HK-2 (cell line): ENCODE results near the gene EFCAB12.
A peak's percentile ranks its signal among the peaks of the same experiment; 100 is the strongest.
"Not testable (repeated sequence)": the region's sequence is repeated elsewhere in the genome, so short reads cannot be mapped to it uniquely, and the experiment has no call there.

ENCODE experiments used
- DNase-seq: peaks from one replicate; pipeline ENCODE4 v3.0.0-alpha.2; 2018; ENCODE audit not compliant: unreplicated experiment

Gene EFCAB12

DNA sequence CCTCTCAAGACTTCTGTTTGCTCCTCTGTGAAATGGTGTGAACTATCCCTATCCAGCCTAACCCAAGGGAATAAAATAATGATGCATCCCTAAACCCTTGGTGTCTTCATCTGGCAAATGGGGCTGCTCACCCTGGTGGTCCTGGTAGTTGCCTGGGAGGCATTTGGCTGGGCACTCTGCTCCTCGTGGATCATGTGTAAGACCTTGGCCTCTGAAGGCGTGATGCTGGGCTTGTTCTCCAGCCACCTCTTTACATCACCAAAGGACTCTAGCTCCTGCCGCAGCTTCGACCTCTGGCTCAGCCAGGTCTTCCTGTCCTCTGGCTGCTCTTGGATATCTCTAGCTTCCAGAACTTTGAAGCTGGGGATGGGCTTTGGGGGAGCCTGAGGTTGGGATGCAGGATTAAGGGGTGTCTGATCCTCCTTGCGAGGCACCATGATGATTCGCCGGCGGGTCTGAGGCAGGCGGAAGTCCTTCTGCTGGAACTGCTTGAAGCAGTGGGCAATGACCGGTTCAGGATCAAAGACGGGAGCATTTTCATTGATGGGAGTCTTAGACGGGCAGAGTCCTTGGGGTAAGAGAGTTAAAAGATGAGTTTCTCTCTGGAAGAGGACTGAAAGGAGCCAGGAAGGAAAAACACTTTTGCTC is 7.1 kb downstream of the EFCAB12 start:
- DNase-seq: no peak

- no peak for DNase-seq
Measured at GRCh38 chr3:129419476-129419875, 9.0 kb downstream of the EFCAB12 start.

GRCh38 chr3:129418041-129418973 is 10.1 kb downstream of the EFCAB12 start:
- DNase-seq: no peak

DNA sequence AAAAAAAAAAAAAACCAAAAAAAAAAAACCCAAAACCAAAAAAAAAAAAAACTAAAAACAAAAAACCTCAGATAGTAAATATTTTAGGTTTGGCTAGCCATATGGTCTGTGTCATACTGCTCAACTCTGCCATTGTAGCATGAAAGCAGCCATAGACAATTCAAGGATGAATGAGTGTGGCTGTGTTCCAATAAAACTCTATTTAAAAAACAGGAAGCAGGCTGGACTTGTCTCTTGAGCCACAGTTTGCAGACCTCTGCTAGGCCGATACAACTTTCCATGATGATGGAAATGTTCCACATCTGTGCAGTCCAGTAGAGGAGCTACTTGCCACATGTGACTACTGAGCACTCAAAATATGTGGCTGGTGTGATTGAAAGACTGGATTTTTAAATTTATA is 11.1 kb downstream of the EFCAB12 start:
- no peak for DNase-seq

DNA sequence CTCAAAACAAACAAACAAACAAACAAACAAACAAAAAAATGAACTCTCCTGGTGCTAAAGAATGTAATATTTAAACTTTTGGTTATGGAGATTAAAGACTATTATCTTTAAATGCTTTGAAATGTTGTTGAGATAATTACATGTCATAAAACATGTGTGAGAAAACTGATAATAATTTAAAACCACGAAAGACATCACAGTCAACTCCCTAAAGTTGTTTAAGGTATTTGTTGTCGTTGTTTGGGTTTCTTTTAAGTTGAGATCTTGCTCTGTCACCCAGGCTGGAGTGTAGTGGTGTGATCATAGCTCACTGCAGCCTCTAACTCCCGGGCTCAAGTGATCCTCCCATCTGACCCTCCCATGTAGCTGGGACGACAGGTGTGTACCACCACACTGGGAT is 12.0 kb downstream of the EFCAB12 start:
- DNase-seq: no peak

- DNase-seq: no peak
Measured at GRCh38 chr3:129415830-129416229, 12.6 kb downstream of the EFCAB12 start.

DNA sequence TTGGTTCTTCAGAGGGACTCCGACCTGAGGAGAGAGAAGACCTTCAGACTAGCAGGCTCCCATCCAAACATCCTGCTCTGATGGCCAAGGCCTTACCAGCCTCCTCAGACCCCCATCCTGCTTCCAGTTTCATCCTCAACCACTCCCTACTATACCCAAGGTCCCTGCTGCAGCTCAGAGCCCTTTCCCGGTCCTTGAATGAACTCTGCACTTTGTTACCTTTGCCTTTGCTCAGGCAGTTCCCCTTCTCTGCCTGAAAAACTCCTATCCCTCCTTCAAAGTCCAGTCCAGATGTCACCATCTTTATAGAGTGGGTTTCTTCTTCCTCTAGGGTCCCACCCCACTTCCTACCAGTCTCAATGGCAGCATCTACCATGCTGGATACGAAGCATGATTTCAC is 13.1 kb downstream of the EFCAB12 start:
- no peak for DNase-seq

GRCh38 chr3:129413687-129414506 is 14.5 kb downstream of the EFCAB12 start:
- DNase-seq: no peak

DNA sequence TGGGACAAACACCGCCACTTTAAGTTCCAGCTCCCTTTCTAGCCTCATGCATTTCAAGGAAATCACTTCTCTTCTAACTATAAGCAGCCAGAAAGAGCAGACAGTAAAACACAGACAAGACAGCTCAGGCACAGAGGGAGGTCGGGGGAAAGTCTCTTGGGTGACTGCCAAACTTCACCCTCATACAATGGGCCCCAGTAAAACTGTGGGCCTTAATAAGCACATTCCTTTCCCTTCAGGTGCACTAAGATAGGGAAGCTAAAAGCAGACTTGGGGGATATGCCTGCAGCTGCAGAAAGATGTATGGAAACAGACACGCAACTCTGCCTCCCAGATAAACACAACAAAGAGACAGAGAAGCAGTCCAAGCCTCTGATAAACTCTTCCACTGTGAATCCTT is 15.2 kb downstream of the EFCAB12 start:
- DNase-seq: not testable (repeated sequence)

- no peak for DNase-seq
Measured at GRCh38 chr3:129412542-129413198, 15.8 kb downstream of the EFCAB12 start.

DNA sequence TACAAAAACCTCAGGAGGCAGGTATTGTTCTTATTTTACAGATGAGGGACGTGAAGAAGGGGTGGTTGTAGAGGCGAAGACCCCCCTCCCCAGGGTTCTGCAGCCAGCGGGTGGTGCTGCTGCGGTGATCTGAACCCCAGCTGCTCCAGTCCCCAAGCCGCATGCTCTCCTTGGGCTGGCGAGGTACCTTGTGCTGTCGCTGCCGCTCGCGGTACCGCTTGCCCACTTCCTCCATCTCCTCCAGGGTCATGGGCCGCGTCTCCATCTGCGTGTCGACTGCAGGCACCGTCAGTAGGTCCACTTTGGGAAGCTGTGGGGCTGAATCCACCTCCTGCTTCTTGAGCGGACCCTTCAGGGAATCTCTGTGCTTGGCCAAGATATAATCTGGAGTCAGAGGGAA is 17.5 kb downstream of the EFCAB12 start:
- no peak for DNase-seq

DNA sequence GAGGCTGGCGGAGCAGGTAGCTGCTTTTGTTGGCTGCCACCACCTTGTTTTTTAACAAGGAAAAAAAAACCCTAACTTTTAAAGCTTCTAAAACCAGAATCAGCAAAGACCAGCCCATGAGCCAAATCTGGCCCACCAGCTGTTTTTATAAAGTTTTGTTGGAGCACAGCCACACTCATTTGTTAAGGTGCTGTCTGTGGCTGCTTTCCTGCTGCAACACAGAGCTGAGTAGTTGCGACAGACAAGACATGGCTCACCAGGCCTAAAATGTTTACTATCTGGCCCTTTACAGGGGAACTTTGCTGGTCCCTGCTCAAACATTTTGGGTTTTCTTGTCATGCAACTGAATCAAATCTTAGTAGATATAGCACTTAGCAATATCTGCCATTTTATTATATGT is 18.9 kb downstream of the EFCAB12 start:
- no peak for DNase-seq

DNA sequence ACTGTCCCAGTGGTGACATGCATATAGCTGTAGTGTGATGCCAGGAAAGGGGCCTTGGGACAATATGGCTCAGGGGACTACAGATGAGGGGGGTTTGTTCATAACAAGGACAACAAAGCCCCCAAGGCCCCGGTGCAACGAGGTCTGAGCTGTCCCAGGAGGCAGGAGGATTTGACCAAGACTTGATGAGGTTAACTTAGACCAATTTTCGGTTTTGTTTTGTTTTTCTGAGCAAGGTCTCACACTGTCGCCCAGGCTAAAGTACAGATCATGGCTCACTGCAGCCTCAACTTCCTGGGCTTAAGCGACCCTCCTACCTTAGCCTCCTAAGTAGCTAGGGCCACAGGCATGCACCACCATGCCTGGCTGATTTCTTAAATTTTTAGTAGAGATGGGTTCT is 23.8 kb downstream of the EFCAB12 start:
- no peak for DNase-seq

DNA sequence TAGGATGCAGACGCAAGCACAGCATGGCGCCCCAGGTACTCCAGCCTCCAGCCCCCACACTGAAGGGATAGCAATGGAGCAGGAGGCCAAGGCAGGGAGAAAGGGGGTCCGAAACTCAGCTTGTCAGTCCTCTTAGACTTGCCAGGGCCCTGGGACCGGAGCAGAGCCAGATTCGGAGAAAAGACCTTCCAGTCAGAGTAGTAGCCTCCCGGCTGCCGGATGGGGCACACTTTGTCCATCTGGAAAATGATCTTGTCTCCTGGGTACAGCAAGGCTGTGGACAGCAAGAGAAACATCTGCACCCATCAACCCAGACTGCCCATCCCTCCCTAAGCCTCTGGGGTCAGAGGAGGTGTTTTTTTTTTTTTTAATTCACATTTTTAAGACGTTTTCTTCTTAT is 24.3 kb downstream of the EFCAB12 start:
- no peak for DNase-seq

DNA sequence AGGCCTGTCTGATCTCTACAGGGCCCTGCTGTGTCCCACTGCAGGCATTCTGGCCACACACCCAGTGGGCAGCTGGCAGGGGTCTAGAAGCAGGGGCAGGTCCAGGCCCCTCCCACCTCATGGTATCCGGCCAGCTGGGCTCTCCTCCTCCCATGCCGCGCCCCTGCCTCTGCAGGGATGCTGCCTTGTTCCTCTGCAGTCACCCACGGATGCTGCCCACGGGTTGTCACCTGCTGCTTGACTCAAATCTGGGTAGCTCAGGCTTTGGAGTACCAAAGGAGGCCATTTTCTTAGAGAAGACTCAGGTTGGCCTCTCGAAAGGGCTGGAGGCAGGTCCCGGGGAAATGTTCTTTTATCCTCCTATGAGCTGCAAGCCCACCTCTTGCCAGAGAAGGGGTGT is 25.0 kb downstream of the EFCAB12 start:
- DNase-seq: no peak

DNA sequence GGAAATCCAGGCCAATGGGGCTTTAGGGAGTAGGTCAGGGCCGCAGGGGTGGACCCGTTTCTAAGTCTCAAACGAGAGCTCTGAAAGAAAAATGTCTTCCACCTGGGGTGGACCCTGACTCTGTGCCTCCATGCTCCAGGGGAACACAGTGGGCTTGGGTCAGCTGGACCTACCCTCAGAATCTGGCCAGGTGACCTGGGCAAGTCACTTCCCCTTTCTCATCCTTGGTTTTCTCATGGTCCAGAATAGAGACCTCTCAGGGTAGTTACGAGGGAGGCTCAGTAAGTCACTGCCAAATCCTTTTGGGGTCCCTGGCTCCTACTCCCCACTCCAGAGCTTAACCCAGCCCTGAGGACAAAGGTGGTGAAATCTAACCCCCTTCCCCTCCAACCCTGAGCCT is 25.8 kb downstream of the EFCAB12 start:
- DNase-seq: no peak

GRCh38 chr3:129402210-129402609 is 26.2 kb downstream of the EFCAB12 start:
- DNase-seq: no peak

DNA sequence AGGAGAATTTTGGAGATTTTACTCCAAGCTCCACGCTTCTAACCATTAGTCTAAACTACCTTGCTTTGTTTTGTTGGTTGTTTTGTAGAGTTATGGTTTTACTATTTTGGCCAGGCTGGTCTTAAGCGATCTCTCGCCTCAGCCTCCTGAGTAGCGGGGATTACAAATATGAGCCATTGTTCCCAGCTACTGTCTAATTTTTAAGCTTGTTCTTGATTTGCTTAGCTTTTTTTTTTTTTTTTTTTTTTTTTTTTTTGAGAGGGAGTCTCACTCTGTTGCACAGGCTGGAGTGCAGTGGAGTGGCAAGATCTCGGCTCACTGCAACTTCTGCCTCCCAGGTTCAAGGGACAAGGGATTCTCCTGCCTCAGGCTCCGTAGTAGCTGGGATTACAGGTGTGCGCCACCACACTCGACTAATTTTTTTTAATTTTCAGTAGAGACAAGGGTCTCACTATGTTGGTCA is 28.5 kb downstream of the EFCAB12 start:
- peak; percentile 37 for DNase-seq

- DNase-seq: peak; percentile 78
Measured at GRCh38 chr3:129399145-129399894, 29.1 kb downstream of the EFCAB12 start.

DNA sequence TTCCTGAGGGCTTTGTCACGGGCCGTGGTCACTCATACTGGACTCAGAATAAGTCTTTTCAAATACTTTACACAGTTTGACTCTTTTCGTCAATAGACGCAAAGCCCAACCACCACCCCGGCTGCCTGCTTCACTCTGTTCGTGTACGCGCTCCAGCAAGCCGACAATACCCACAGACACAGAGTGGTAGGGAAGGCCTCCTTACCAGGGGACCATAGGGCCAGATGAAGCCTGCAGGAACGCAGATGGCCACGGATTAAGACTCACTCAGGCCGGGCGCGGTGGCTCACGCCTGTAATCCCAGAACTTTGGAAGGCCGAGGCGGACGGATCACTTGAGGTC is 29.7 kb downstream of the EFCAB12 start:
- DNase-seq: peak; percentile 31
